IMR-90 (cell line): ENCODE results near the gene MAPRE3. TPM values are rescaled to one million over a fixed set of nuclear protein-coding genes. Genes with fewer than 3 reads are reported as not detected.
A peak's percentile ranks its signal among the peaks of the same experiment; 100 is the strongest.

Experiments
- ATAC-seq: fragments of 200-7000 bp; cut with Tn5 transposase; 2 replicates; pipeline ENCODE4 v1.9.1; 2020; ENCODE audit warnings: low read depth, mild to moderate bottlenecking, moderate library complexity
- BruUV-seq: library from RNA; stranded (reverse); fragments of 400-500 nt; replicated peaks from 2 replicates; lab custom pipeline; 2021; lab: Mats Ljungman, UMichigan
- CTCF ChIA-PET: fragments of 300-600 bp; formaldehyde crosslinking; extraction: SDS; loops from one replicate; lab custom pipeline; 2021; ENCODE audit warnings: antibody characterized with exemption; lab: Yijun Ruan, JAX
- POLR2A ChIA-PET: fragments of 300-600 bp; sonication (Branson Sonifier 250); formaldehyde crosslinking; loops from one replicate; lab custom pipeline; 2022; ENCODE audit warnings: antibody characterized with exemption; ENCODE audit not compliant: unreplicated experiment; lab: Charles Lee
- DNase-seq: peaks from one replicate; pipeline ENCODE4 v3.0.0; 2013
- H2AFZ ChIP-seq: replicated peaks from 2 replicates; pipeline ENCODE3; 2013; ENCODE audit warnings: low read length, mild to moderate bottlenecking; ENCODE audit not compliant: poor library complexity
- H2AK5ac ChIP-seq: 2 replicates; pipeline ENCODE4 v1.6.1; 2013; ENCODE audit warnings: low read depth, low read length, inconsistent platforms
- H2AK9ac ChIP-seq: replicated peaks from 2 replicates; pipeline ENCODE3; 2013; ENCODE audit warnings: mild to moderate bottlenecking, low read depth, low read length, moderate library complexity; ENCODE audit not compliant: poor library complexity
- H2BK120ac ChIP-seq: 2 replicates; pipeline ENCODE4 v1.6.1; 2013; ENCODE audit warnings: low read depth, low read length, inconsistent platforms
- H2BK15ac ChIP-seq: 3 replicates; pipeline ENCODE4 v1.6.1; 2013; ENCODE audit warnings: low read depth, low read length, inconsistent platforms
- H2BK20ac ChIP-seq: 2 replicates; pipeline ENCODE4 v1.6.1; 2013; ENCODE audit warnings: low read depth, mild to moderate bottlenecking, inconsistent platforms, low read length, moderate library complexity
- H2BK5ac ChIP-seq: 2 replicates; pipeline ENCODE4 v1.6.1; 2013; ENCODE audit warnings: mild to moderate bottlenecking, low read depth, low read length, inconsistent platforms; ENCODE audit not compliant: poor library complexity, severe bottlenecking
- H3K14ac ChIP-seq: replicated peaks from 2 replicates; pipeline ENCODE4 v1.6.1; 2013; ENCODE audit warnings: low read depth, low read length, inconsistent platforms
- H3K18ac ChIP-seq: 2 replicates; pipeline ENCODE4 v1.6.1; 2013; ENCODE audit warnings: low read depth, low read length, control low read depth
- H3K23ac ChIP-seq: 2 replicates; pipeline ENCODE4 v1.6.1; 2013; ENCODE audit warnings: low read depth, low read length, inconsistent platforms
- H3K27ac ChIP-seq: 2 replicates; pipeline ENCODE4 v1.5.1; 2013; ENCODE audit warnings: mild to moderate bottlenecking, control low read depth, low read length; ENCODE audit not compliant: insufficient read depth
- H3K27me3 ChIP-seq: 2 replicates; pipeline ENCODE4 v1.6.1; 2013; ENCODE audit warnings: low read length; ENCODE audit not compliant: control insufficient read depth, insufficient read depth
- H3K36me3 ChIP-seq: 2 replicates; pipeline ENCODE4 v1.6.1; 2013; ENCODE audit warnings: low read length, mixed read lengths; ENCODE audit not compliant: control insufficient read depth, insufficient read depth
- H3K4ac ChIP-seq: 2 replicates; pipeline ENCODE4 v1.6.1; 2013; ENCODE audit warnings: low read depth, low read length, inconsistent platforms
- H3K4me1 ChIP-seq: 2 replicates; pipeline ENCODE4 v1.6.1; 2013; ENCODE audit warnings: low read length, mixed read lengths; ENCODE audit not compliant: control insufficient read depth, insufficient read depth
- H3K4me2 ChIP-seq: 2 replicates; pipeline ENCODE4 v1.6.1; 2013; ENCODE audit warnings: low read depth, mild to moderate bottlenecking, control low read depth, low read length, moderate library complexity
- H3K4me3 ChIP-seq: 2 replicates; pipeline ENCODE4 v1.5.1; 2013; ENCODE audit warnings: low read depth, mild to moderate bottlenecking, control low read depth, low read length, moderate library complexity; ENCODE audit not compliant: insufficient read depth
- H3K56ac ChIP-seq: 2 replicates; pipeline ENCODE4 v1.6.1; 2013; ENCODE audit warnings: low read length, inconsistent platforms; ENCODE audit not compliant: insufficient read depth; ENCODE audit errors: extremely low read depth
- H3K79me1 ChIP-seq, 2 experiments: 2 replicates each; pipeline ENCODE4 v1.6.1; 2013; ENCODE audit warnings: low read length in 2 of 2, inconsistent platforms in 1 of 2, low read depth in 1 of 2
- H3K9ac ChIP-seq: 2 replicates; pipeline ENCODE4 v1.6.1; 2013; ENCODE audit warnings: low read depth, low read length, control low read depth
- H3K9me1 ChIP-seq: 2 replicates; pipeline ENCODE4 v1.6.1; 2013; ENCODE audit warnings: low read length, inconsistent platforms; ENCODE audit not compliant: insufficient read depth
- H3K9me3 ChIP-seq: 2 replicates; pipeline ENCODE4 v1.6.1; 2013; ENCODE audit warnings: low read length; ENCODE audit not compliant: control insufficient read depth, insufficient read depth
- H4K20me1 ChIP-seq: 2 replicates; pipeline ENCODE4 v1.6.1; 2013; ENCODE audit warnings: low read length, inconsistent platforms; ENCODE audit not compliant: insufficient read depth
- H4K5ac ChIP-seq: 2 replicates; pipeline ENCODE4 v1.6.1; 2013; ENCODE audit warnings: mild to moderate bottlenecking, low read depth, low read length, control low read depth
- H4K8ac ChIP-seq, 2 experiments: 2 replicates each; pipeline ENCODE4 v1.6.1; 2013; ENCODE audit warnings: low read depth in 2 of 2, low read length in 2 of 2, control low read depth in 1 of 2, inconsistent platforms in 1 of 2
- H4K91ac ChIP-seq: 2 replicates; pipeline ENCODE4 v1.6.1; 2013; ENCODE audit warnings: low read depth, low read length, inconsistent platforms; ENCODE audit not compliant: insufficient read depth
- CEBPB ChIP-seq: IDR thresholded peaks from 2 replicates; pipeline ENCODE4 v1.6.1; 2012; ENCODE audit warnings: low read depth, low read length, improper control_type of control experiment
- CHD1 ChIP-seq: IDR thresholded peaks from 2 replicates; pipeline ENCODE4 v1.6.1; 2012; ENCODE audit warnings: low read depth, low read length, improper control_type of control experiment
- FOS ChIP-seq: fragments of 150-350 bp; IDR thresholded peaks from 2 replicates; pipeline ENCODE4 v1.6.1; 2016; ENCODE audit warnings: low read depth, low read length
- MAZ ChIP-seq: IDR thresholded peaks from 2 replicates; pipeline ENCODE4 v1.6.1; 2012; ENCODE audit warnings: low read depth, mild to moderate bottlenecking, low read length, improper control_type of control experiment, moderate library complexity, borderline replicate concordance
- POLR2A ChIP-seq: IDR thresholded peaks from 2 replicates; pipeline ENCODE4 v1.6.1; 2012; ENCODE audit warnings: mild to moderate bottlenecking, low read depth, low read length
- RAD21 ChIP-seq: IDR thresholded peaks from 2 replicates; pipeline ENCODE4 v1.6.1; 2012; ENCODE audit warnings: low read length, improper control_type of control experiment
- RCOR1 ChIP-seq: IDR thresholded peaks from 2 replicates; pipeline ENCODE4 v1.6.1; 2012; ENCODE audit warnings: mild to moderate bottlenecking, low read length, improper control_type of control experiment; ENCODE audit not compliant: insufficient replicate concordance
- WGBS, 2 experiments: methylation state at CpG; one replicate each; pipeline versions ENCODE4 v1.1.5 to v1.1.7; 2013; ENCODE audit warnings: missing lambda C conversion rate in 2 of 2; ENCODE audit not compliant: insufficient read length in 1 of 2; ENCODE audit errors: extremely low coverage in 2 of 2; 5-methylcytosine and 5-hydroxymethylcytosine counted together
- dilution Hi-C: fragments of 300-500 bp; cut with HindIII; formaldehyde crosslinking; loops from one replicate; pipeline ENCODE4 v1.14.3; 2018; ENCODE audit warnings: low sequenced_read_pairs; ENCODE audit not compliant: unreplicated experiment
- in situ Hi-C: fragments of 300-500 bp; cut with MboI; formaldehyde crosslinking; loops from 3 replicates; pipeline ENCODE4 v1.14.3; 2019; ENCODE audit warnings: low sequenced_read_pairs, inconsistent platforms, mixed read lengths
- intact Hi-C: fragments of 100-400 bp; cut with micrococcal nuclease; formaldehyde crosslinking; loops from 2 replicates; pipeline ENCODE4 v1.10.0; 2022
- polyA plus RNA-seq, 3 experiments: library from polyadenylated mRNA; depleted of rRNA; stranded (reverse); fragments of >200 nt; gene quantifications; 2 replicates each; pipeline ENCODE4 v1.2.3, GENCODE V29; 2012; ENCODE audit warnings: low replicate concordance in 1 of 3
- total RNA-seq: library from RNA; depleted of rRNA; stranded (reverse); fragments of >200 nt; gene quantifications from 2 replicates; pipeline ENCODE4 v1.2.3, GENCODE V29; 2012
- TF ChIP-seq, protein P1 (sequence below): fragments of 150-350 bp; IDR thresholded peaks from 2 replicates; pipeline ENCODE4 v1.6.1; 2016; ENCODE audit warnings: low read depth, mild to moderate bottlenecking, low read length, moderate library complexity, borderline replicate concordance

MAPRE3 gene
- total and polyA plus RNA-seq, 2 of the 4 experiments (the other 2 are of a cell fraction): 1.8 to 20.3 TPM

DNA sequence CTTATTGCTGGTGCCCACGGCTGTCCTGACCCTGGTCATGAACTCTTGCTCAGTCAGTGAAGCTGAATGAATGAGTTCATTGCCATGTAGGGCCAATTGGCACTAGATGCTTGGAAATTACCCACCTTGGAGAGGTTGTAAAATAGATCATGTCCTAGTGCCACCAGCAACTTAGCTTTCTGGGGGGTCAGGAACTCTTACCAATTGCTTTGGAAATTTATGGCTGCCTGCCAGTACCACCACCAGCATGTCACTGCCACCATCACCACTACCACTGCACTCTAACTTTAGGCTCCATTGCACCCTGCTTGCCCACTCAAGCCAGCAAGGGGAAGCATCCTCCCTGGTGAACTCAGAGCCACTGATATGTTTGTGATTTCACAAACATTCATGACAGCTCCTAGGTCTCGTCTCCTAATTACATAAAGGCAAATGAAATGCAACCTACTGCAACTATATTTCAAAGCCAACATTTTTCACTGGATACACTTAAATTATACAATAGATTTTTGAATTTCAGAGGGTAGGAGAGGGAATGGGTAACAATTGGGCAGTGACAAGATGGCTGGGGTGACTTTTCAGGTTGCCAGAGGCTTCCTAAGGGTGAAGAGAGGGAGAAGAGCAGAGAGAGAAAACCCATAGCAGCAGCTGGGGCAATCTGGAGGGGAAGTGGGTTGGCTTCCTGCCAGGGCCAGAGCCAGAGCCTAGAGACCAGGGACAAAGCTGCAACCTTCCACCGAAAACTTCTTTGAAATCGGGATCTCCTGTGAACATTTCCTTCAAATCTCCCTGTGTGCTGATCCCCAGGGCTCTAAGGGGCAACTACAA is 104.5 kb downstream of the MAPRE3 start:
- Histone ChIP-seq H2AFZ (peak overlapping the region; percentile 35), H3K36me3 (peaks cover 2% of the 10 kb centered on the region), H3K9ac (peak overlapping the region; percentile 18; the same call in 1 of the 2 replicates), H3K9me1 (peaks cover 12% of the 10 kb centered on the region; the same call in 1 of the 2 replicates), H3K56ac (no peak overlapping the region), H3K79me1 (peaks cover 6 to 33% of the 10 kb centered on the region in 2 experiments), H3K4me3 (no peak overlapping the region), H3K14ac (peak overlapping the region; percentile 50; the same call in 1 of the 2 replicates), H3K4ac (peak overlapping the region; percentile 76), H2BK15ac (peak overlapping the region; percentile 19; the same call in 1 of the 3 replicates), H2AK5ac (peak overlapping the region; percentile 85; the same call in 1 of the 2 replicates), H3K4me2 (no peak overlapping the region), H2BK5ac (no peak overlapping the region), H4K5ac (peak overlapping the region; percentile 3), H2BK20ac (peak overlapping the region; percentile 68; the same call in 1 of the 2 replicates), H3K9me3 (no peaks in the 10 kb centered on the region), H2BK120ac (peak overlapping the region; percentile 72), H4K91ac (peak overlapping the region; percentile 59), H3K27ac (peak overlapping the region; percentile 31; the same call in 1 of the 2 replicates), H4K8ac (peak overlapping the region in 1 of 2 experiments; percentile 30; a peak in 1 of 4 replicates), H3K18ac (peak overlapping the region; percentile 11; the same call in 1 of the 2 replicates), H3K27me3 (no peaks in the 10 kb centered on the region), H2AK9ac (peak overlapping the region; percentile 44), H3K23ac (peak overlapping the region; percentile 61; the same call in 1 of the 2 replicates), H4K20me1 (no peaks in the 10 kb centered on the region), H3K4me1 (peaks cover 30% of the 10 kb centered on the region)
- ATAC-seq: no peak
- in situ Hi-C loops (no loop called here), intact Hi-C loops (loop anchor here (5.0 kb wide), 1 partner anchor 113 kb away; no protein-coding TSS in a partner anchor), dilution Hi-C loops (no loop called here)
- CTCF ChIA-PET: no interaction called here
- POLR2A ChIA-PET: no interaction called here
- peak; percentile 26 for DNase-seq
- no TSS peak for BruUV-seq
- TF ChIP-seq CEBPB (no peak), FOS (no peak), POLR2A (no peak), RCOR1 (no peak), MAZ (no peak), CHD1 (no peak), RAD21 (no peak)
- TF ChIP-seq, protein P1, sequence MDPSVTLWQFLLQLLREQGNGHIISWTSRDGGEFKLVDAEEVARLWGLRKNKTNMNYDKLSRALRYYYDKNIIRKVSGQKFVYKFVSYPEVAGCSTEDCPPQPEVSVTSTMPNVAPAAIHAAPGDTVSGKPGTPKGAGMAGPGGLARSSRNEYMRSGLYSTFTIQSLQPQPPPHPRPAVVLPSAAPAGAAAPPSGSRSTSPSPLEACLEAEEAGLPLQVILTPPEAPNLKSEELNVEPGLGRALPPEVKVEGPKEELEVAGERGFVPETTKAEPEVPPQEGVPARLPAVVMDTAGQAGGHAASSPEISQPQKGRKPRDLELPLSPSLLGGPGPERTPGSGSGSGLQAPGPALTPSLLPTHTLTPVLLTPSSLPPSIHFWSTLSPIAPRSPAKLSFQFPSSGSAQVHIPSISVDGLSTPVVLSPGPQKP: no peak
- WGBS, 2 experiments: 20% methylated on average over 2 of the region's 4 CpGs; no CpG with 5 or more reads in 1 of the 2 experiments
